K562 (cell line): ENCODE results near the gene ETV4. TPM values are rescaled to one million over a fixed set of nuclear protein-coding genes. Genes with fewer than 3 reads are reported as not detected.

Experiments
- BMI1 ChIP-seq: fragments of 150-350 bp; IDR thresholded peaks from 2 replicates; pipeline ENCODE4 v1.6.1; 2014; ENCODE audit warnings: low read length
- BRCA1 ChIP-seq, 2 experiments: fragments of 450-650 bp in 1 of 2; sonication (generic) in 1 of 2; formaldehyde crosslinking in 1 of 2; IDR thresholded peaks; 2 replicates each; pipeline versions ENCODE4 v1.5.0 to v1.6.1; 2017 to 2020; ENCODE audit warnings: mild to moderate bottlenecking in 1 of 2, missing genetic modification reagents in 1 of 2
- EP400 ChIP-seq: fragments of 450-650 bp; IDR thresholded peaks from 2 replicates; pipeline ENCODE4 v1.6.1; 2017; ENCODE audit warnings: antibody characterized with exemption, mild to moderate bottlenecking, moderate library complexity
- FIP1L1 ChIP-seq: fragments of 200-400 bp; formaldehyde crosslinking; IDR thresholded peaks from 2 replicates; pipeline ENCODE4 v1.6.1; 2018; ENCODE audit warnings: mild to moderate bottlenecking, low read depth, low read length; ENCODE audit not compliant: poor library complexity, severe bottlenecking
- HNRNPK ChIP-seq: fragments of 200-400 bp; formaldehyde crosslinking; IDR thresholded peaks from one replicate; pipeline ENCODE4 v1.6.1; 2018; ENCODE audit warnings: mild to moderate bottlenecking, low read depth, low read length; ENCODE audit not compliant: poor library complexity, severe bottlenecking
- KLF16 ChIP-seq: IDR thresholded peaks from 2 replicates; pipeline ENCODE4 v1.6.1; 2016; ENCODE audit warnings: antibody characterized with exemption
- MCM7 ChIP-seq, 2 experiments: fragments of 450-650 bp; IDR thresholded peaks; 2 replicates each; pipeline ENCODE4 v1.6.1; 2016 to 2018
- NFE2 ChIP-seq: IDR thresholded peaks from 2 replicates; pipeline ENCODE4 v1.6.1; 2014; ENCODE audit warnings: antibody characterized with exemption, low read depth
- NR2C2 ChIP-seq, 2 experiments: fragments of 200-800 bp in 1 of 2; sonication (Bioruptor generic) in 1 of 2; sonication (generic) in 1 of 2; formaldehyde crosslinking in 1 of 2; IDR thresholded peaks; 2 replicates each; pipeline versions ENCODE4 v1.6.1 to v1.8.0; 2016 to 2022; ENCODE audit warnings: mild to moderate bottlenecking in 1 of 2, missing compliant biosample characterization in 1 of 2, missing genetic modification characterization in 1 of 2, missing genetic modification reagents in 1 of 2
- NRF1 ChIP-seq, 2 experiments: fragments of 450-650 bp; IDR thresholded peaks in 1 of 2; conservative IDR thresholded peaks in 1 of 2; 2 replicates each; pipeline ENCODE4 v1.6.1; 2014; ENCODE audit warnings: mild to moderate bottlenecking in 2 of 2
- OTX1 ChIP-seq: fragments of 450-650 bp; formaldehyde crosslinking; IDR thresholded peaks from 2 replicates; pipeline ENCODE4 v1.4.0; 2022; ENCODE audit warnings: mild to moderate bottlenecking
- POLR2AphosphoS2 ChIP-seq: IDR thresholded peaks from 2 replicates; pipeline ENCODE4 v1.6.1; 2012; ENCODE audit warnings: low read length, improper control_type of control experiment
- SIN3B ChIP-seq: fragments of 450-650 bp; IDR thresholded peaks from 2 replicates; pipeline ENCODE4 v1.6.1; 2017; ENCODE audit warnings: low read depth, mild to moderate bottlenecking, moderate library complexity
- SLC30A9 ChIP-seq: fragments of 250-450 bp; sonication (Bioruptor Pico); IDR thresholded peaks from 2 replicates; pipeline ENCODE4 v1.8.0; 2022; ENCODE audit warnings: mild to moderate bottlenecking, moderate library complexity
- SMARCE1 ChIP-seq: fragments of 450-650 bp; IDR thresholded peaks from 2 replicates; pipeline ENCODE4 v1.7.1; 2016; ENCODE audit warnings: mild to moderate bottlenecking
- STAG1 ChIP-seq: sonication (generic); formaldehyde crosslinking; IDR thresholded peaks from 2 replicates; pipeline ENCODE4 v1.5.0; 2020; ENCODE audit warnings: missing genetic modification reagents, borderline replicate concordance
- TBL1XR1 ChIP-seq, 2 experiments: IDR thresholded peaks; 2 replicates each; pipeline ENCODE4 v1.6.1; 2012; ENCODE audit warnings: improper control_type of control experiment in 2 of 2, low read length in 2 of 2, mild to moderate bottlenecking in 1 of 2
- TCF3 ChIP-seq: sonication (generic); formaldehyde crosslinking; IDR thresholded peaks from 2 replicates; pipeline ENCODE4 v1.4.0; 2020; ENCODE audit warnings: mild to moderate bottlenecking, missing genetic modification reagents
- XRCC4 ChIP-seq: IDR thresholded peaks from one replicate; pipeline ENCODE4 v1.6.1; 2011; ENCODE audit not compliant: insufficient read depth, insufficient read length; ENCODE audit errors: extremely low read depth
- ZBTB17 ChIP-seq: fragments of 450-650 bp; formaldehyde crosslinking; IDR thresholded peaks from 2 replicates; pipeline ENCODE4 v1.4.0; 2020; ENCODE audit warnings: mild to moderate bottlenecking
- ZNF263 ChIP-seq: sonication (generic); formaldehyde crosslinking; IDR thresholded peaks from 2 replicates; pipeline ENCODE4 v1.8.0; 2022; ENCODE audit warnings: mild to moderate bottlenecking, missing genetic modification reagents, borderline replicate concordance
- polyA plus RNA-seq, 8 experiments: library from polyadenylated mRNA; depleted of rRNA in 4 of 8; stranded (reverse) in 5 of 8; unstranded in 3 of 8; fragments of >200 nt; fragmentation: Nextera tagmentation in 2 of 8; fragmentation: Illumina TruSeq in 1 of 8; extraction: Ambion mirVana in 2 of 8; extraction: Trizol in 1 of 8; gene quantifications; 2 replicates each; pipeline versions ENCODE4 v1.2.1 to v1.2.3, GENCODE V29; 2011 to 2014; ENCODE audit warnings: inconsistent platforms in 1 of 8, missing spikeins in 1 of 8
- total RNA-seq, 7 experiments: library from RNA; depleted of rRNA in 6 of 7; stranded (reverse); fragments of >200 nt in 6 of 7; fragmentation: Illumina TruSeq in 2 of 7; extraction: Trizol in 2 of 7; gene quantifications; 2 replicates each; pipeline versions ENCODE4 v1.2.1 to v1.2.3, GENCODE V29; 2011 to 2021; ENCODE audit warnings: low replicate concordance in 1 of 7
- TF ChIP-seq, protein P1 (sequence below), 3 experiments: fragments of 200-800 bp in 1 of 3; sonication (Bioruptor generic) in 1 of 3; sonication (generic) in 1 of 3; formaldehyde crosslinking in 1 of 3; IDR thresholded peaks; 2 replicates each; pipeline versions ENCODE4 v1.6.1 to v1.8.0; 2016 to 2022; ENCODE audit warnings: mild to moderate bottlenecking in 2 of 3, missing compliant biosample characterization in 2 of 3, missing genetic modification characterization in 2 of 3, missing genetic modification reagents in 1 of 3
- TF ChIP-seq, protein P2 (sequence below): sonication (generic); formaldehyde crosslinking; IDR thresholded peaks from 2 replicates; pipeline ENCODE4 v1.8.0; 2022; ENCODE audit warnings: mild to moderate bottlenecking, missing genetic modification reagents
- TF ChIP-seq, protein P3 (sequence below): sonication (generic); formaldehyde crosslinking; IDR thresholded peaks from 2 replicates; pipeline ENCODE4 v1.8.1; 2023; ENCODE audit warnings: mild to moderate bottlenecking, missing genetic modification reagents, moderate library complexity
- TF ChIP-seq, protein P4 (sequence below): fragments of 450-650 bp; formaldehyde crosslinking; IDR thresholded peaks from 2 replicates; pipeline ENCODE4 v1.4.0; 2022; ENCODE audit warnings: mild to moderate bottlenecking, moderate library complexity

Gene ETV4
- total and polyA plus RNA-seq, 9 of the 15 experiments (the other 6 are each of a cell fraction or from before 2014, with no cell fraction given), result 5.5 to 66.3 (median 28.2) TPM

DNA sequence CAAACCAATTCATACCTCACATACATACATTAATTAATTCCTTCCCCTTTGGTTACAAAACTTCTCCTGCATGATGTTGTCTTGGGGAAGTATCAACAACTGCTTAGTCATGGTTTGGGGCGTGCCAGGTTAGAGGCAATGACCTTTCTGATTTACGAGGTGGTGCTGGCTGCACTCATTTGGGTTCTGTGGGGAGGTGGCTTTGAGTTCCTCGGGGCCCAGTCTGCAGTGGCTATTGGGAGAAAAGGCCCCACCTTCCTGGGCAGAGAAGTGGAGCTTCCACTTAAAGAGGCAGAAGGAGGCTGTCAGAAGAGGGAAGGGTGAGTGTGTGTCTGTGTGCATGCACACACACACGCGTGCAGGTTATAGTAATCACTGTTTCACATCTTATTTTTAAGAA, 10.2 kb upstream of the ETV4 start (continued):
- TF ChIP-seq POLR2AphosphoS2 (no peak), BRCA1 (IDR thresholded peaks at IDR 0.05) (no peak), BRCA1 (CRISPR knock-in tag; IDR thresholded peaks at IDR 0.05) (no peak), SIN3B (no peak), KLF16 (no peak), MCM7 (IDR thresholded peaks at IDR 0.05) (no peak), NRF1 (conservative IDR thresholded peaks at IDR 0.05 in 1 of 2, IDR thresholded peaks at IDR 0.05 in 1 of 2) (peak in 1 of 2 experiments; percentile 46; a peak in 2 of 4 replicates), XRCC4 (no peak), ZNF263 (CRISPR knock-in tag) (no peak), SLC30A9 (no peak), OTX1 (CRISPR knock-in tag) (no peak), EP400 (peak; percentile 48; the same call in 1 of the 2 replicates), FIP1L1 (no peak), STAG1 (no peak), TBL1XR1 (IDR thresholded peaks at IDR 0.05; ENCODE audit: low read length in 2 of 2) (peak in 1 of 2 experiments; percentile 54; a peak in 1 of 4 replicates), TCF3 (CRISPR knock-in tag) (no peak), NR2C2 (CRISPR knock-in tag; IDR thresholded peaks at IDR 0.05) (no peak), NR2C2 (tag; IDR thresholded peaks at IDR 0.05) (peak; percentile 93), ZBTB17 (CRISPR knock-in tag) (no peak), HNRNPK (no peak), BMI1 (no peak), NFE2 (peak; percentile 99), SMARCE1 (peak; percentile 84)
- TF ChIP-seq, protein P1, sequence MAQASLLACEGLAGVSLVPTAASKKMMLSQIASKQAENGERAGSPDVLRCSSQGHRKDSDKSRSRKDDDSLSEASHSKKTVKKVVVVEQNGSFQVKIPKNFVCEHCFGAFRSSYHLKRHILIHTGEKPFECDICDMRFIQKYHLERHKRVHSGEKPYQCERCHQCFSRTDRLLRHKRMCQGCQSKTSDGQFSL (CRISPR knock-in tag; IDR thresholded peaks at IDR 0.05), result no peak
- TF ChIP-seq, protein P1 (tag; IDR thresholded peaks at IDR 0.05), result no peak
- TF ChIP-seq, protein P2, sequence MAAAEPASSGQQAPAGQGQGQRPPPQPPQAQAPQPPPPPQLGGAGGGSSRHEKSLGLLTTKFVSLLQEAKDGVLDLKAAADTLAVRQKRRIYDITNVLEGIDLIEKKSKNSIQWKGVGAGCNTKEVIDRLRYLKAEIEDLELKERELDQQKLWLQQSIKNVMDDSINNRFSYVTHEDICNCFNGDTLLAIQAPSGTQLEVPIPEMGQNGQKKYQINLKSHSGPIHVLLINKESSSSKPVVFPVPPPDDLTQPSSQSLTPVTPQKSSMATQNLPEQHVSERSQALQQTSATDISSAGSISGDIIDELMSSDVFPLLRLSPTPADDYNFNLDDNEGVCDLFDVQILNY (CRISPR knock-in tag), result no peak
- TF ChIP-seq, protein P3, sequence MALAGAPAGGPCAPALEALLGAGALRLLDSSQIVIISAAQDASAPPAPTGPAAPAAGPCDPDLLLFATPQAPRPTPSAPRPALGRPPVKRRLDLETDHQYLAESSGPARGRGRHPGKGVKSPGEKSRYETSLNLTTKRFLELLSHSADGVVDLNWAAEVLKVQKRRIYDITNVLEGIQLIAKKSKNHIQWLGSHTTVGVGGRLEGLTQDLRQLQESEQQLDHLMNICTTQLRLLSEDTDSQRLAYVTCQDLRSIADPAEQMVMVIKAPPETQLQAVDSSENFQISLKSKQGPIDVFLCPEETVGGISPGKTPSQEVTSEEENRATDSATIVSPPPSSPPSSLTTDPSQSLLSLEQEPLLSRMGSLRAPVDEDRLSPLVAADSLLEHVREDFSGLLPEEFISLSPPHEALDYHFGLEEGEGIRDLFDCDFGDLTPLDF (CRISPR knock-in tag), result peak; percentile 38; the same call in 1 of the 2 replicates
- TF ChIP-seq, protein P4, sequence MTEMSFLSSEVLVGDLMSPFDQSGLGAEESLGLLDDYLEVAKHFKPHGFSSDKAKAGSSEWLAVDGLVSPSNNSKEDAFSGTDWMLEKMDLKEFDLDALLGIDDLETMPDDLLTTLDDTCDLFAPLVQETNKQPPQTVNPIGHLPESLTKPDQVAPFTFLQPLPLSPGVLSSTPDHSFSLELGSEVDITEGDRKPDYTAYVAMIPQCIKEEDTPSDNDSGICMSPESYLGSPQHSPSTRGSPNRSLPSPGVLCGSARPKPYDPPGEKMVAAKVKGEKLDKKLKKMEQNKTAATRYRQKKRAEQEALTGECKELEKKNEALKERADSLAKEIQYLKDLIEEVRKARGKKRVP (CRISPR knock-in tag), result no peak
